Activated naive CD8-positive, alpha-beta T cell treated with anti-CD3 and anti-CD28 coated beads, Interleukin-2, amount 10 ng/mL, durations not matched to agents 7 days and 5 days (primary cell): ENCODE results near the gene DYNLT4. TPM values are rescaled to one million over a fixed set of nuclear protein-coding genes. Genes with fewer than 3 reads are reported as not detected.
"Not testable (repeated sequence)": the region's sequence is repeated elsewhere in the genome, so short reads cannot be mapped to it uniquely, and the experiment has no call there.

Experiments
- ATAC-seq: fragments of 150-1000 bp; cut with Tn5 transposase; one replicate; pipeline ENCODE4 v1.10.0; 2021; ENCODE audit warnings: low read depth, moderate library complexity
- POLR2A ChIA-PET: fragments of 350-600 bp; sonication (Branson Sonifier 250); formaldehyde crosslinking; loops from one replicate; lab custom pipeline; 2021; ENCODE audit warnings: antibody characterized with exemption; lab: Charles Lee
- DNase-seq: peaks from one replicate; pipeline ENCODE4 v3.0.0; 2021
- H3K27ac Mint-ChIP-seq: one replicate; pipeline ENCODE4 v1.8.0; 2022; ENCODE audit warnings: mild to moderate bottlenecking, mixed read lengths
- H3K27me3 Mint-ChIP-seq: one replicate; pipeline ENCODE4 v1.8.0; 2022; ENCODE audit warnings: mild to moderate bottlenecking, moderate library complexity, mixed read lengths
- H3K36me3 Mint-ChIP-seq: one replicate; pipeline ENCODE4 v1.8.0; 2021; ENCODE audit warnings: mild to moderate bottlenecking, mixed read lengths
- H3K4me1 Mint-ChIP-seq: one replicate; pipeline ENCODE4 v1.8.0; 2021; ENCODE audit warnings: mixed read lengths
- H3K4me3 Mint-ChIP-seq: one replicate; pipeline ENCODE4 v1.8.0; 2022; ENCODE audit warnings: mild to moderate bottlenecking, moderate library complexity, mixed read lengths
- H3K9me3 Mint-ChIP-seq: one replicate; pipeline ENCODE4 v1.8.0; 2021; ENCODE audit warnings: mixed read lengths
- total RNA-seq, 2 experiments: library from RNA; stranded (reverse); gene quantifications; one replicate each; pipeline ENCODE4 v1.2.3, GENCODE V29; 2021

Gene DYNLT4
- total RNA-seq, 2 experiments from 2014 or later: 0.43 to 0.97 TPM

DNA sequence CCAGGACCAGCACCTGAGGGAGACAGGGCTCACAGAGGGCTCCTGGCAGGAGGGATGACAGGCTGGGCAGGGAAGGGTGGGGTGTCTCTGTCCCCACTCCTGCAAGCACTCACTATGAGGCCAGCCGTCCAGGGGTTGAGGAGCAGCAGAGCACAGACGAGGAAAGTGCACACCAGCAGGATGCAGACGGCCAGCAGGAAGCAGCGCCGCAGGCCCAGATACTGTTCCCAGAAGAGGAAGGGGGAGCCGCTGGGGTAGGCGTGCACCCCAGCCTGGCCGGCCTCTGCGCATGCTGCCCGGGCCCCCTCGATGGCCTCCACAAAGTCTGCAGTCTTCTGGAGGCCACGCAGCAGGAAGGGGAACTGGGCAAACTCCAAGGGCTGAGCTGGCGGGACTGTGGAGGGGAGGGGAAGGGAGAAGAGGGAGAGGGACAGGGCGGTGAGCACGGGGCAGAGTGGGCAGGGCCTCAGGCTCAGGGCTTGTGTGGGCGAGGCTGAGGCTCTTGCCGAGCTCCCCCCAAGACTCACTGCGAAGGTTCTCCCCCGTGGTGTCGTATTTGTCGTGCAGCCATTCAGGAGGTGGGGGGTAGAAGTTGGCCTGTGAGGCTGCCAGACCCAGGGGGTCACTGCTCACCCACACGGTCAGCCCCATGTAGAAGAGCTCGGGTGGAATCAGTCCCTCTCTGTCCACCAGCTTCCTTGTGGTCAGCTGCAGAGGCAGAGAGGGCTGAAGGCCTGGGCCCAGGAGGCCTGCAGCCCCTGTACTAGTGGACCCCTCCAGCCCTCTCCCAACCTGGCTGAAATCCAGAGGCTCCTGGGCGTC is 19.4 kb upstream of the DYNLT4 start:
- Mint-ChIP-seq H3K4me3 (no peak overlapping the region), H3K36me3 (no peaks in the 10 kb centered on the region), H3K4me1 (peaks cover 4% of the 10 kb centered on the region), H3K9me3 (no peaks in the 10 kb centered on the region), H3K27me3 (no peaks in the 10 kb centered on the region), H3K27ac (no peak overlapping the region)
- POLR2A ChIA-PET: interaction anchor here (0.9 to 1.8 kb wide), 3 partner anchors 13 to 105 kb away, joined by 3 to 8 read pairs (median 5); partner anchors contain the start of gene RNU5D-1
- DNase-seq: no peak
- ATAC-seq: no peak

DNA sequence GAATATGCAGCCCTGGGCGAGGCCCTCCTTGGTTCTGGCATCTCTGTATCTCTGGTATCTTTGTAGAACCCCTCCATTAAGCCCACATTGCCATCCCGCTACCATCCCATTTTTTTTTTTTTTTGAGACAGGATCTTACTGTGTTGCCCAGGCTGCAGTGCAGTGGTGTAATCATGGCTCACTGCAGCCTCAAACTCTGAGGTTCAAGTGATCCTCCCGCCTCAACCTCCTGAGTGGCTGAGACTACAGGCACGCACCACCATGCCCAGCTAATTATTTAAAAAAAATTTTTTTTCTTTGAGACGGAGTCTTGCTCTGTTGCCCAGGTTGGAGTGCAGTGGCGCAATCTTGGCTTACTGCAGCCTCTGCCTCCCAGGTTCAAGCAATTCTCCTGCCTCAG is 17.2 kb upstream of the DYNLT4 start:
- H3K4me1 Mint-ChIP-seq: peaks cover 19% of the 10 kb centered on the region
- ATAC-seq, H3K9me3 Mint-ChIP-seq, DNase-seq, H3K36me3 Mint-ChIP-seq, H3K27me3 Mint-ChIP-seq, H3K27ac Mint-ChIP-seq, H3K4me3 Mint-ChIP-seq: not testable (repeated sequence)
- POLR2A ChIA-PET: interaction anchor here (1.5 to 7.9 kb wide), 3 partner anchors 23 to 103 kb away, joined by 3 to 360 read pairs (median 8); partner anchors contain the start of gene PLK3

DNA sequence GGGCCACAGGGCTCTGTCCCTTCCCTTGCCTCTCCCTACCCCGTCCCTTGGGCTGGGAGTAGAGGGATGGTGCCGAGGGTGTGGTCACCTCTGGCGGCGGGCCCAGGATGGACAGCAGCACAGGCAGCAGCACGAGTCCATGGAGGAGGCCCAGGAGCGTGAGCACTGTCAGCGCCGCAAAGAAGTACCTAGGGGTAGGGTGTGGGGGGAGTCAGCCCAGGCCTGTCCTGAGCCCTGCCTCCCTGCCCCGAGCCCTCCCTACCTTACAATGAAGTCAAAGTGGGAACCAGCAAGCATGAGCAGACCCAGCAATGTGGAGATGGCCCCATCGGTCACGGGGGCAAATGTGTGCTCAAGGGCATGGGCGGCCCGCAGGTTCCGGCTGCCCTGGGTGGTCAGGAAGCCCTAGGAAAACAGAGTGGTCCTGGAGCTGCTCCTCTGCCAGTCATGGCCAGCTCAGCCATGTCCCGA is 15.9 kb upstream of the DYNLT4 start:
- POLR2A ChIA-PET: interaction anchor here (1.6 to 7.9 kb wide), 6 partner anchors 9 to 101 kb away, joined by 8 to 360 read pairs (median 165); partner anchors contain the start of genes BEST4, BTBD19, DYNLT4 and PLK3
- H3K36me3 Mint-ChIP-seq: no peaks in the 10 kb centered on the region
- ATAC-seq (no peak), DNase-seq (no peak)
- no peaks in the 10 kb centered on the region for H3K9me3 Mint-ChIP-seq
- no peak overlapping the region for H3K4me3 Mint-ChIP-seq
- H3K27me3 Mint-ChIP-seq: no peaks in the 10 kb centered on the region
- H3K4me1 Mint-ChIP-seq: peaks cover 26% of the 10 kb centered on the region
- peak overlapping the region; percentile 51 for H3K27ac Mint-ChIP-seq

DNA sequence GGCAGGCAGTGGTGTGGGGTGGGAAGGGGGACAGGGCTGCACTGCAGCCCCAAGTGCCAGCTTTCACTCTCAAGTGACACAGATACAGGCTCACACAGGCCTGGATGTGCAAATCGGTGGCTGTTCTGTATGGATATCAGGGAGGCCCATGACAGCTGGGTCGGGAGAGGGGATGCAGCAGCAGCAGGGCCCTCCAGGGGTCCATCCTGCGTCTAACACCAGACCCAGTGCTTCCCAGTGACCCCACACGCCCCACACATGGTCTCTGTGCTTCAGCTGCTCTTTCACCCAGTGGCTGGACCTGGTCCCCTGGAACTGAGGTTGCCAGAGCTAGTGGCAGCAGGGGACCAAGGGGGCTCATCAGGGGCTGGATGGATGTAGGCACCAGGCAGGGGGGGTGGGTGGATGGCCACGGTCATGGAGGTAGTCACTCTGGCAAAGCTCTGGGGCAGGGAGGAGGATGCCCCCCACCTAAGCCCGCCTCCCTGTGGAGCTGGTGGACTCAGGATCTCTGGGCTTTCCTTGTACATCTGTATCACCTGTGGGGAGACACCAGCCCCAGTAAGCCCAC is 15.1 kb upstream of the DYNLT4 start:
- Mint-ChIP-seq H3K4me3 (no peak overlapping the region), H3K36me3 (no peaks in the 10 kb centered on the region), H3K27ac (peak overlapping the region; percentile 51), H3K27me3 (no peaks in the 10 kb centered on the region), H3K9me3 (no peaks in the 10 kb centered on the region), H3K4me1 (peaks cover 31% of the 10 kb centered on the region)
- POLR2A ChIA-PET: interaction anchor here (1.6 to 7.9 kb wide), 7 partner anchors 8 to 188 kb away, joined by 8 to 360 read pairs (median 130); partner anchors contain the start of genes BEST4, BTBD19, DYNLT4 and HECTD3
- DNase-seq (no peak), ATAC-seq (no peak)

DNA sequence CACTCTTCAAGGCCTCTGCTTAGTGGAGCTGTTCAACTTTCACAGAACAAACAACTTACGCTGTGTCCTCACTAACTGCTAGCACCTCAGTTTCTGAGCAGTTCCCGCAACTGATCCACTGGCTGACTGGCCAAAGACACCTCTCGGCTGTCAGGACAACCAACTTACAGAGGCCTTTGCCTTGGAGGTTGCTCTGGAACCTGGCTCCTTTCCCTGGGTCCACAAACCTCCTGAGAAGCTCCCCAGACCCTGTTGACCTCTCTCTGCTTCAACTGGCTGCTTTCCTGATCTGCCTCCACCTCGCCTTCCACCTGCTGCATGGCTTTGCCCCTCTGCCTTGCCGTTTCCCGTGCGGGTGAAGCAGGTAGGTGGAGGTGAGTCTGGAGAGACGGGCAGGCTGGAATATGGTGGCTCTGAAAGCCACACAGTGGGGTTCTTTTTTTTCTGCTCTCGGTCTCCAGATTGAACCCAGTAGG is 14.1 kb upstream of the DYNLT4 start:
- ATAC-seq (no peak), DNase-seq (no peak)
- peak overlapping the region; percentile 92 for H3K4me3 Mint-ChIP-seq
- H3K27me3 Mint-ChIP-seq: no peaks in the 10 kb centered on the region
- no peaks in the 10 kb centered on the region for H3K36me3 Mint-ChIP-seq
- H3K4me1 Mint-ChIP-seq: peaks cover 31% of the 10 kb centered on the region
- H3K9me3 Mint-ChIP-seq: no peaks in the 10 kb centered on the region
- POLR2A ChIA-PET: interaction anchor here (1.3 to 7.9 kb wide), 11 partner anchors 8 to 482 kb away, joined by 3 to 360 read pairs (median 47); partner anchors contain the start of genes BEST4, BTBD19, DYNLT4 and HECTD3
- peak overlapping the region; percentile 99 for H3K27ac Mint-ChIP-seq

DNA sequence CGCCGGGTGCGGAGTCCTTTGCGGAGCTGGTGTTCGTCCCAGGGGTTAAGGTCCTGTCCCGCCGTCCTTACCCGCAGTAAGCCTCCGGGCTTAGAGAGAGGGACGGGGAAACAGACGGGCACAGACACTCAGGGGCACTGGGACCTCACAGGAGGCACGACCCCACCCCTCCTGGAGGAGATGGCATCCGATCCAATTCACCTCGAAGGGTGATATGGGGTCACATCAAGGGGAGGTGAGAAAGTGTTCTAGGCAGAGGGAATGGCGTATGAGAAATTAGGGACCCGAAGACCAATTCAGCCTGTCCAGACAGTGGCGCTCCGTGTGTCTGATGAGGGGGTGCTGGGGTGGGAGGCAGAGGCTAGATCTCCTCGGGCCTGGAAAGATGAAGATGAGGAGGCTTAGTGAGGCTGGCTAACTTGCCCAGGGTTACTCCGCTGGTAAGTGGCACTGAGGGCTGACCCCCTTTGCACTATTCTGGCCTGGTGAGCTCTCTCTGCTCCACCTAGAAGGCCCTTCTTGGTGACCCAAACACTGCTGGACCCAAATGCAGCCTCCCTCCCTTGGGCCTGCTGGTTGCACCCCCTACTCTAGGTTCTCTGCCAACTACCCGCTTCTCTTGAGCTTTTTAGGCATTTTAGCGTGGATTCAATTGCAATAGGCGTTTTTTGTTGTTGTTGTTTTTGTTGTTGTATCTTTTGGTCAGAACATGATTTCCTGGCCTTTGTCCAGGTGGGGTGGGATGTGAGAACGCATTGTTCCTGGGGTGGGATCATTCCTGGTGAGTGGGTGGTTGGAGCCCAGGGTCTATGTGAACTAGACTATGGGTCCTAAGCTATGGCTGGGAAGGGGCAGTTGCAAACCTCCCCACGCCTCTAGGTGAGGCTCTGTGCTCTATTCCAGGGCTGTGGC is 13.4 kb upstream of the DYNLT4 start:
- H3K27ac Mint-ChIP-seq: peak overlapping the region; percentile 99

DNA sequence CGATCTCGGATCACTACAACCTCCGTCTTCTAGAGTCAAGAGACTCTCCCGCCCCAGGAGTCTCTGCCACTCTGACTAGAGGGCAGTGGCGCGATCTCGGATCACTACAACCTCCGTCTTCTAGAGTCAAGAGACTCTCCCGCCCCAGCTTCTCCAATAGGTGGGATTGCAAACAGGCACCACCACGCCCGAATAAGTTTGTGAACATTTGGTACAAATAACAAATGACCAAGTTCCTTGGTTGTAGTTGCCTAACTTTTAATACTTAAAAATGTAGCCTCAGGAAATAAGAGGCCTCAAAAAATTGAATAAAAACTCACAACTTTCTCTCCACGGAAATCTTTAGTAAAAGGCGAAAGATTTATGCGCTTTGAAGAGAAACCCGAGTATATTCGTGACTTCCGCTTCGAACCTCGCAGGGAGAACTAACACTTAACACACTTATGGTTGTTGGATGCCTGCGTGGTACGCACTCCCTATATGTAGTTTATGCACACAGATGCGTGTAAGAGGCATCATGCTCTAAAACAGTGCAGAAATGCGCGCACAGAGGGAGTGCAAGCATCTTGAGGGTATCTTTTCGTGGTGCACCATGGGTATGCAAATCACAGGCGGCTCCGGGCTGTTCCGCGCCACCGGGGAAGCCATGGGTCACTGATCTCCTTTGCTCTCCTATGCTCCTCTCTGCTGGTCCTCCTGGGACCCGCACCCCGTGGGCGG is 12.6 kb upstream of the DYNLT4 start:
- ATAC-seq: peak; percentile 88
- peak; percentile 84 for DNase-seq
- peak overlapping the region; percentile 92 for H3K4me3 Mint-ChIP-seq
- no peaks in the 10 kb centered on the region for H3K27me3 Mint-ChIP-seq
- POLR2A ChIA-PET: interaction anchor here (0.6 to 7.9 kb wide), 31 partner anchors 10 to 672 kb away, joined by 3 to 360 read pairs (median 5); partner anchors contain the start of genes BEST4, BTBD19, DYNLT4 and EIF2B3
- peaks cover 36% of the 10 kb centered on the region for H3K4me1 Mint-ChIP-seq
- peak overlapping the region; percentile 99 for H3K27ac Mint-ChIP-seq
- H3K9me3 Mint-ChIP-seq: no peaks in the 10 kb centered on the region
- peaks cover 6% of the 10 kb centered on the region for H3K36me3 Mint-ChIP-seq

More for the DNA sequence above, 13.4 kb upstream of the DYNLT4 start:
- DNase-seq (no peak), ATAC-seq (no peak)
- H3K4me3 Mint-ChIP-seq: peak overlapping the region; percentile 92
- H3K4me1 Mint-ChIP-seq: peaks cover 31% of the 10 kb centered on the region
- H3K27me3 Mint-ChIP-seq: no peaks in the 10 kb centered on the region
- POLR2A ChIA-PET: interaction anchor here (0.9 to 7.9 kb wide), 14 partner anchors 9 to 530 kb away, joined by 3 to 360 read pairs (median 28); partner anchors contain the start of genes BEST4, BTBD19, DYNLT4 and HECTD3
- H3K36me3 Mint-ChIP-seq: no peaks in the 10 kb centered on the region
- H3K9me3 Mint-ChIP-seq: no peaks in the 10 kb centered on the region

DNA sequence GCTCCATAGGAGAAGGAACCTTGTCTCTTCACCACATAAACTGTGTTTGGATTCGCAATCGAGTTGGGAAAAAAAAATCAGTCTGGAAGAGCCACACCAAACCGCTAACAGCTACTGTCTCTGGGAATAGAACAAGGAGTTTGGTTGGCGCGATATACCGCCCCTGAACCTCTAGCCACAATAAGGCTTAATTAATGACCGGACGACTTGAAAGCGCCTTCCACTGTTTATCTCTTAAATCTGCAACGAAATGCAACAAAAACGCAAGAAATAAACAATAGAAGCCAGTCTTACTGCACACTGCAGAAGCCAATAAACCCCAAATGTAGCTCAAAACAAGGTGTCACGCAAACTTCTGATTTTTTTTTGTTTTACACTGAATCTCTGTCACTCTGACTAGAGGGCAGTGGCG is 12.1 kb upstream of the DYNLT4 start:
- POLR2A ChIA-PET: interaction anchor here (0.6 to 7.9 kb wide), 29 partner anchors 10 to 674 kb away, joined by 3 to 360 read pairs (median 5); partner anchors contain the start of genes BEST4, BTBD19, DYNLT4 and EIF2B3
- peak; percentile 29 for DNase-seq
- peak overlapping the region; percentile 92 for H3K4me3 Mint-ChIP-seq
- peak overlapping the region; percentile 99 for H3K27ac Mint-ChIP-seq
- peaks cover 39% of the 10 kb centered on the region for H3K4me1 Mint-ChIP-seq
- no peaks in the 10 kb centered on the region for H3K27me3 Mint-ChIP-seq
- no peaks in the 10 kb centered on the region for H3K9me3 Mint-ChIP-seq
- H3K36me3 Mint-ChIP-seq: peaks cover 7% of the 10 kb centered on the region
- ATAC-seq: no peak

DNA sequence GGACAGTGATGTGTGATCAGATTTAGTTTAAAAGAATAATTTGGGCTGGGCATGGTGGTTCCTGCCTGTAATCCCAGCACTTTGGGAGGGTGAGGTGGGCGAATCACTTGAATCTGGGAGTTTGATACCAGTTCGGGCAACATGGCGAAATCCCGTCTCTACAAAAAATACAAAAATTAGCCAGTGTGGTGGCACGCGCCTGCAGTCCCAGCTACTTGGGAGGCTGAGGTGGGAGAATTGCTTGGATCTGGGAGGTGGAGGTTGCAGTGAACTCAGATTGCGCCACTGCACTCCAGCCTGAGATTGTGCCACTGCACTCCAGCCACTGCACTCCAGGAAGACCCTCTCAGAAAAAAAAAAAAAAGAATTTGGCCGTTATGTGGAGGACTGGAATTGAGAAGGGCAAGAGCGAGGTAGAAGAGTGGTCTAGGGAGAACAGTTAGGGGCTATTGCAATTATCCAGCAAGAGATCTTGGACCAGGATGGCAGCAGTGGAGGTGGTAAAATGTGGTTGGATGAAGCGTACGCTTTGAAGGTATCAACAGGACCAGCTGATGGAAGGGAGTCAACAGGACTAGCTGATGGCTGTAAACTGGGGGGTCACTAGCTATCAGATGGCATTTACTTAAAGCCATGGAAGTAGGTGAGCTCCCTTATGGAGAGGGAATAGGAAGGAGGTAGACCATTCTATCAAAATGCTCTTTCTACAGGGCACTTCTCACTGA is 10.8 kb upstream of the DYNLT4 start:
- no peaks in the 10 kb centered on the region for H3K9me3 Mint-ChIP-seq
- H3K27ac Mint-ChIP-seq: peak overlapping the region; percentile 78
- H3K27me3 Mint-ChIP-seq: no peaks in the 10 kb centered on the region
- H3K4me1 Mint-ChIP-seq: peaks cover 42% of the 10 kb centered on the region
- H3K4me3 Mint-ChIP-seq: peak overlapping the region; percentile 65
- ATAC-seq (no peak), DNase-seq (peak; percentile 17)
- H3K36me3 Mint-ChIP-seq: peaks cover 9% of the 10 kb centered on the region
- POLR2A ChIA-PET: interaction anchor here (1.0 to 7.9 kb wide), 8 partner anchors 9 to 192 kb away, joined by 4 to 360 read pairs (median 88); partner anchors contain the start of genes BTBD19, DYNLT4, HECTD3 and PLK3

DNA sequence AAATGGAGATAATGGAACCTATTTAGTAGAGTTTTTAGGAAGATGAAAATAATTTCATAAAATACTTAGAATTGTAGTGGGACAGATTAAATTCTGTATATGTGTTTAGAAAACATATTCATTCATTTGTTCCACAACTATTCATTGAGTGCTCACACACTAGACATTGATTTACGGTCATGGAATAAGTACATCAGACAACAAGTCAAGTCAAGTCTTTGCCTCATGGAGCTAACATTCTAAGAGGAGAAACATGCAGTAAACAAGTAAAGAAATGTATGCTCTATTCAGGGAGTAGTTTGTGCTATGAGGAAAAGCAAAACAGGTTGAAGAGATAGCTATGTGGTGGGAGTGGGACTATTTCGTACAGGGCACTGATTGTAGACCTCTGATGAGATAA is 10.2 kb upstream of the DYNLT4 start:
- peak overlapping the region; percentile 16 for H3K4me3 Mint-ChIP-seq
- H3K36me3 Mint-ChIP-seq: peaks cover 9% of the 10 kb centered on the region
- H3K27me3 Mint-ChIP-seq: no peaks in the 10 kb centered on the region
- DNase-seq (no peak), ATAC-seq (no peak)
- no peaks in the 10 kb centered on the region for H3K9me3 Mint-ChIP-seq
- POLR2A ChIA-PET: interaction anchor here (1.0 to 7.9 kb wide), 5 partner anchors 8 to 95 kb away, joined by 4 to 360 read pairs (median 130); partner anchors contain the start of genes BTBD19, DYNLT4, PLK3 and RNU5D-1
- H3K4me1 Mint-ChIP-seq: peaks cover 38% of the 10 kb centered on the region
- peak overlapping the region; percentile 60 for H3K27ac Mint-ChIP-seq

DNA sequence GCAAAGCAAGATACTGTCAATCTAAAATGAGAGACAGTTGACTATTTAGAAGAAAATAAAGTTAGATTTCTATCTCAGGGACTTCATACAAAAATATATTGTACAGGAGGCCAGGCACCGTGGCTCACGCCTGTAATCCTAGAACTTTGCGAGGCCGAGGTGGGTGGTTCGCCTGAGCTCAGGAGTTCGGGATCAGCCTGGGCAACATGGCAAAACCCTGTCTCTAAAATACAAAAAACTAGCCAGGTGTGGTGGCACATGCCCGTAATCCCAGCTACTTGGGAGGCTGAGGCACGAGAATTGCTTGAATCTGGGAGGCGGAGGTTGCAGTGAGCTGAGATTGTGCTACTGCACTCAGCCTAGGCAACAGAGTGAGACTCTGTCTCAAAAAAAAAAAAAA is 8.8 kb upstream of the DYNLT4 start:
- H3K4me1 Mint-ChIP-seq: peaks cover 44% of the 10 kb centered on the region
- DNase-seq: peak; percentile 10
- H3K27ac Mint-ChIP-seq, H3K27me3 Mint-ChIP-seq, H3K4me3 Mint-ChIP-seq, H3K36me3 Mint-ChIP-seq, ATAC-seq, H3K9me3 Mint-ChIP-seq: not testable (repeated sequence)
- POLR2A ChIA-PET: interaction anchor here (0.8 to 11.3 kb wide), 5 partner anchors 9 to 93 kb away, joined by 3 to 268 read pairs (median 4); partner anchors contain the start of genes PLK3 and RNU5D-1
